AG09309 (cell line): ENCODE results near the gene TOX4.
"Not testable (repeated sequence)": the region's sequence is repeated elsewhere in the genome, so short reads cannot be mapped to it uniquely, and the experiment has no call there.

Source experiments
- DNase-seq: peaks from one replicate; pipeline ENCODE4 v3.0.0-alpha.2; 2010; ENCODE audit warnings: low read depth
- H3K4me3 ChIP-seq: 2 replicates; pipeline ENCODE4 v1.5.1; 2011; ENCODE audit warnings: mild to moderate bottlenecking, low read depth, low read length, moderate library complexity; ENCODE audit not compliant: control insufficient read depth
- TF ChIP-seq, protein P1 (sequence below): IDR thresholded peaks from 2 replicates; pipeline ENCODE4 v1.5.1; 2011; ENCODE audit warnings: mild to moderate bottlenecking, low read depth, low read length, inconsistent platforms; ENCODE audit not compliant: insufficient read depth, control insufficient read depth; ENCODE audit errors: missing control alignments

Gene TOX4

DNA sequence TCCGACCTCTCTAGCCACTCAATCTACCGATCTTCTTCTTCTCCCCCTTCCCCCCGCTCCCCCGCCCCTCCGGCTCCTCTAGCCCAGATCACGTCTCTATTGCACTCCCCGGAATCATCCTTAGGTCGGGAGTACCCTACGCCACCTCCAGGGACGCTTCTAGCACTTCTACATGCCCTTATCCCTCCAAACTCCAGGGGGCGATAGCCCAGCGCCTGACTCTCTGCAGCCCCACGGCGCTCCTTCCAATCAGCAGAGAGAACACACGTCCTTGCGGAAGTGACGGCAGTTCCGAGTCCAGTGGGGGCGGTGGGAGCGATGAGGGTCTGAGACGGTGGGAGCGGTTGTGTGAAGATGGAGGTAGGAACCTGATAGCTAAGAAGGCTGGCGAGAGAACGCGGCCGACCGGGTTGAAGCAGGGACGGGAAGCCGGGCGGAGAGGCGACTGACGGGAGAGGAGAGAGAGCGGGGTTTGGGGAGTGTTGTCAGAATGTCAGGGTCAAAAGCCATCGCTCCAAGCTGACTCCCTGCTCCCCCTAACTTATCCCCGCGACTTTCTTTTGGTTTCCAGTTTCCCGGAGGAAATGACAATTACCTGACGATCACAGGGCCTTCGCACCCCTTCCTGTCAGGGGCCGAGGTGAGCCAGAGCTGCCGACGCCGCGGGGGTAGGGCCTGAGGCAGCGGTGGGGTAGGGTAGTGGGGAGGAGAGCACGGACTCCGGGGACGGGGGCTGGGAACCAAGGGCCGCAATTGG, at the start of gene TOX4, which contains the start of gene RAB2B:
Gene TOX4 (plus strand): TSS at position 271 of the 757 bp plus-strand sequence. CDS start 84 bp downstream, at position 355.
Gene RAB2B (minus strand): TSS at position 35 of the 757 bp plus-strand sequence. CDS start 87 bp downstream, outside the sequence.
- TF ChIP-seq, protein P1, sequence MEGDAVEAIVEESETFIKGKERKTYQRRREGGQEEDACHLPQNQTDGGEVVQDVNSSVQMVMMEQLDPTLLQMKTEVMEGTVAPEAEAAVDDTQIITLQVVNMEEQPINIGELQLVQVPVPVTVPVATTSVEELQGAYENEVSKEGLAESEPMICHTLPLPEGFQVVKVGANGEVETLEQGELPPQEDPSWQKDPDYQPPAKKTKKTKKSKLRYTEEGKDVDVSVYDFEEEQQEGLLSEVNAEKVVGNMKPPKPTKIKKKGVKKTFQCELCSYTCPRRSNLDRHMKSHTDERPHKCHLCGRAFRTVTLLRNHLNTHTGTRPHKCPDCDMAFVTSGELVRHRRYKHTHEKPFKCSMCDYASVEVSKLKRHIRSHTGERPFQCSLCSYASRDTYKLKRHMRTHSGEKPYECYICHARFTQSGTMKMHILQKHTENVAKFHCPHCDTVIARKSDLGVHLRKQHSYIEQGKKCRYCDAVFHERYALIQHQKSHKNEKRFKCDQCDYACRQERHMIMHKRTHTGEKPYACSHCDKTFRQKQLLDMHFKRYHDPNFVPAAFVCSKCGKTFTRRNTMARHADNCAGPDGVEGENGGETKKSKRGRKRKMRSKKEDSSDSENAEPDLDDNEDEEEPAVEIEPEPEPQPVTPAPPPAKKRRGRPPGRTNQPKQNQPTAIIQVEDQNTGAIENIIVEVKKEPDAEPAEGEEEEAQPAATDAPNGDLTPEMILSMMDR = peak; percentile 100
- H3K4me3 ChIP-seq = peak within 1 kb of the TSS; percentile 100
- peak; percentile 95 for DNase-seq

DNA sequence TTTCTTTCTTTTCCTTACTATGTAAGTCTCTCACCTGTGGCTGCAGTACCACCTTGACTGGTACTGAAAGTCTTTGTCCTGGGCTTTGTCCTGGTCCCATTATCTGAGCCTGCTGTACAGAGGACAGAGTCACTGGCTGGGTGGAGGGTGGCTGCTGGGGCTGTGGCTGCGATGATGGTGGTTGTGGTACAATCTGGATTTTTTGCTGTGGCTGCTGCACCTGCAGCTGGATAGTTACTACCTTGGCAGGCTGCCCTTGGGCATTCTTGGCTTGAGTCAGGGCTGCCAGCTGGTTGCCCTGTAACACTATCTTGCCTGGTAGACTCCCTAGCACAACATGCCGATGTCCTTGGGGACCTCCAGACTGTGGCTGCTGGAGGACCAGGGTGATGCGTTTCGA, 48.1 kb upstream of the TOX4 start:
- no peak for DNase-seq
- TF ChIP-seq, protein P1 = no peak
- no peak overlapping the region for H3K4me3 ChIP-seq

DNA sequence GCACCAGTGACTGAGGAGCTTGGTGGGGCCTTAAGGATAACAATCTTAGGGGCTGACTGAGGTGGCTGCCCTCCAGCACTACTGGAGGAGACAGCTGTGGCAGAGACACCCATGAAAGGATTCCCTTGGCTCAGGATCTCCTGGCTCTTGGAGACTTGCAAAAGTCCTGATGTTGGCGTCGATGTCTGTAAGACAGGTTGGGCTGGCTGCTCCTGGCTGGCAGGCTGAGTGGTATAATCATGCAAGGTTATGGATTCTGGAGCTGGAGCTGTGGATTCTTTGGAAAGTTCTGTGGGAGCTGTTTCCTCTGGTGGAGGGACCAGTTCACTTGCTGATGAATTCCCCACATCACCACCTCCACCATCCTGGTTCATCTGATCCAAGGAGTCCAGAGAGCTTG, 45.9 kb upstream of the TOX4 start:
- TF ChIP-seq, protein P1 = no peak
- no peak for DNase-seq

DNA sequence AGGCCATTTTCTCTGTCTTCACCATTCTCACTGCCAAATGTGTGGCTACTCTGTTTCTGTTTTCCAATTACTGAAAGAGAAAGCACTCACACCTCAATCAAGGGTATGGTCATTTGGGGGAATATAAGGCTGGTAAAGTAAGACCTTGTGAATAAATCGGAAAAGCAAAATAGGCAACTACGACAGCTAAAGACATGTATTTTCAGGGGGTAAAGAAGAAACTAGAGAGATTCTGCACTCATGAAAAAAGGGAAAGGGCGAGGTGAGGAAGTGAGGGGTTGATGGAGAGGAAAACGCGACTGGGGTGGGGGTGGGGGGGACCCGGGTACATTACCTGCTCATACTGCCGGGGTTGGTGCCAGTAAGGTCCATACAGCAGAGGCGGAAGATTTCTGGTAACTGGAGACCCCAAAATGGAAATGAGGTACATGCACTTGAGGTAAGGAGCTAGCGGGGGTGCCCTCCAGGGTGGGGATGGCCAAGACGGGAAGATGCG, 40.4 kb upstream of the TOX4 start:
- no peak for DNase-seq
- H3K4me3 ChIP-seq = peak overlapping the region; percentile 98
- TF ChIP-seq, protein P1 = no peak

More for the DNA sequence above, 45.9 kb upstream of the TOX4 start:
- H3K4me3 ChIP-seq = no peak overlapping the region

DNA sequence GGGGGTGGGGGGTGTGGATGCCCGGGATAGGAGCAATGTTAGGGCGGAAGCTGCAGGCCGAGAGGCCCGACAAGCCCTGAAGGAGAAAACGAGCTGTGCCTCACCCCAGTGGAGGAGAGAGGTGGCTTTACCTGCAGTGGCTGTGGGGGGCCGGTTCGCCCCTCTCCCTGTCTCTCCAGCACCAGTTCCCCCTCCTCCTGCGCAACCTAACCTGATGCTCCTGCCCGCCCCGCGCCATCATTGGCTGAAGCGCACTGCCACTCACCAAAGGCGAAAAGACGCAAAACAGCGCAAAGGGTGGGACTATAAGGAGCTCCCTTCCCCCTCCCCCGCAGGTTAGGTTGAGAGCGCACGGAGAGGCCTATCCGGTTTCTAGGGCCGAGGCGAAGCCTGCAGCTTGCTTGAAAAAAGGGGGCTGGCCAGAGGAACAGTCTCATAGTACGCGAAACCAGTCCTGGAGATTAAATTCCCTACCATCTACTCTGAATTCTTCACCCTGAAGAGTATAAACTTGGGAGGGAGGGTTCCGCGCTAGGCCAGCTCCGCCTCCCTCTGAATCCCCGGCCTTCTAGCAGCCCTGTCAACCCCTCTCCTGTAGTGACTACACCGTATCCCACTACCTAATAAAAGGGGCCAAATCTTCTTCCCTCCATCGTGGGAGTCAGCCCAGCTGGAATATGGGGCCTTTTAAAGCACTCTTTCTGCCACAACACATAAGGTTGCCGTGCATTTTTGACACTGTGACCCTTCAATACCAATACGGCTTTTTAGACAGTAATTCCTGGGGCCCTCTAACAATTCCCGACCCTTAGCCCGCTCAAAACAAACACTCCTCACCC, 39.7 kb upstream of the TOX4 start:
- TF ChIP-seq, protein P1 = no peak
- peak; percentile 98 for DNase-seq
- H3K4me3 ChIP-seq = peak overlapping the region; percentile 98

DNA sequence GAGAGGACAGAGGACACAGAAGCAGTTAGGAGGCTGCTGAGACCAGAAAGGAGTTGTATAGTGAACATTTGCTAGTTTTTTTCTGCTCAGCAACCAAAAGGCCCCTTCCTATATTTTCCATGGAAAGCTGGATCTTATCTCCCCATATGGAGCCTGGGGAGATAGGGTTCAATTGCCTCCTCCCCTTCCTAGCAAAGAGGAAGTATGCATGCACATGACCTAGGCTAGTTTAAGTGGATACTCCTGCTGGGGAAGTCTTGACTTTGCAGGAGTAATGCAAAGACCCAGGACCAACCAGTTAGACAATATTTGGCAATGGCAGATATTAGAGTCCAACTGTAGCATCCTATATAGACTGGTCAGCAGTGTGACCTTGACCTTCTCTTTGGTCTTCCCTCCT, 36.1 kb upstream of the TOX4 start:
- TF ChIP-seq, protein P1 = no peak
- no peak for DNase-seq
- no peak overlapping the region for H3K4me3 ChIP-seq

DNA sequence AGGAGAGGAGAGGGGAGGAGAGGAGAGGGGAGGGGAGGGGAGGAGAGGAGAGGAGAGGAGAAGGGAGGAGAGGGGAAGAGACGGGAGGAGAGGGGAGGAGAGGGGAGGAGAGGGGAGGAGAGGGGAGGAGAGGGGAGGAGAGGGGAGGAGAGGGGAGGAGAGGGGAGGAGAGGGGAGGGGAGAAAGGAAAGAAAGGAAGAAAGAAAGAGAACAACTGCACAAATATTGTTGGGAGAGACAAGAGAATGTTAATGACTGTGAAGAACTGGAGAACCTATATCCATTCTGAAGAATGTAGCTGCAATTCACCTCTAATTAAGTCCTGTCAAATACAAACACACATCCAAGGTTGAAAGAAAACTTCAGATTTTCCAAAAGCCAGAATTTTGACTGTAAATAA, 34.3 kb upstream of the TOX4 start:
- DNase-seq, H3K4me3 ChIP-seq: not testable (repeated sequence)
